ENCODE data around the gene SNX20.

- TF ChIP-seq CTCF (IDR thresholded peaks at IDR 0.05; ENCODE audit: low read depth, low read length) (no peak), EZH2phosphoT487 (IDR thresholded peaks at IDR 0.05; ENCODE audit: low read depth) (no peak)
These were observed 23.9 kb downstream of the SNX20 start for GRCh38 chr16:50657241-50657640.

Data from OCI-LY3 (cell line).